Measurements from ENCODE around the gene GSK3A.

GSK3A gene

GRCh38 chr19:42235181-42235580, 7.2 kb downstream of the GSK3A start:
- Histone ChIP-seq H3F3A (ENCODE audit: low read depth) (no peaks in the 10 kb centered on the region), H3K4me2 (ENCODE audit: low read depth, low read length, poor library complexity, severe bottlenecking) (no peak overlapping the region), H3K9me2 (replicated peaks; ENCODE audit: low read depth, low read length) (no peaks in the 10 kb centered on the region), H2AFZ (ENCODE audit: low read length) (no peak overlapping the region), H3K9ac (ENCODE audit: low read depth, low read length, poor library complexity, severe bottlenecking) (no peak overlapping the region), H3K27me3 (ENCODE audit: insufficient read depth, low read length, poor library complexity, severe bottlenecking) (no peaks in the 10 kb centered on the region), H3K79me2 (ENCODE audit: insufficient read depth, low read length) (peaks cover 19% of the 10 kb centered on the region; the same call in 1 of the 2 replicates), H3K4me1 (ENCODE audit: insufficient read depth, low read length, poor library complexity, severe bottlenecking) (peaks cover 9% of the 10 kb centered on the region), H3K9me3 (ENCODE audit: insufficient read depth, low read depth, low read length) (no peaks in the 10 kb centered on the region), H3K36me3 (ENCODE audit: insufficient read depth, low read length) (peaks cover 58% of the 10 kb centered on the region; the same call in 1 of the 2 replicates), H4K20me1 (ENCODE audit: insufficient read depth, low read length, poor library complexity, severe bottlenecking) (peaks cover 7% of the 10 kb centered on the region), H3K4me3 (ENCODE audit: low read length, poor library complexity, severe bottlenecking) (no peak overlapping the region)
- TF ChIP-seq CTCF (conservative IDR thresholded peaks at IDR 0.05; ENCODE audit: low read length) (no peak), EZH2phosphoT487 (IDR thresholded peaks at IDR 0.05; ENCODE audit: borderline replicate concordance) (no peak)

- Histone ChIP-seq H3K9me3 (ENCODE audit: insufficient read depth, low read depth, low read length) (no peaks in the 10 kb centered on the region), H3K4me2 (ENCODE audit: low read depth, low read length, poor library complexity, severe bottlenecking) (no peak overlapping the region), H3K27me3 (ENCODE audit: insufficient read depth, low read length, poor library complexity, severe bottlenecking) (no peaks in the 10 kb centered on the region), H3F3A (ENCODE audit: low read depth) (no peaks in the 10 kb centered on the region), H3K9ac (ENCODE audit: low read depth, low read length, poor library complexity, severe bottlenecking) (no peak overlapping the region), H3K36me3 (ENCODE audit: insufficient read depth, low read length) (peaks cover 66% of the 10 kb centered on the region; the same call in 1 of the 2 replicates), H3K4me1 (ENCODE audit: insufficient read depth, low read length, poor library complexity, severe bottlenecking) (peaks cover 4% of the 10 kb centered on the region), H4K20me1 (ENCODE audit: insufficient read depth, low read length, poor library complexity, severe bottlenecking) (peaks cover 8% of the 10 kb centered on the region), H3K9me2 (replicated peaks; ENCODE audit: low read depth, low read length) (no peaks in the 10 kb centered on the region), H2AFZ (ENCODE audit: low read length) (no peak overlapping the region), H3K4me3 (ENCODE audit: low read length, poor library complexity, severe bottlenecking) (no peak overlapping the region), H3K79me2 (ENCODE audit: insufficient read depth, low read length) (peaks cover 11% of the 10 kb centered on the region; the same call in 1 of the 2 replicates)
- TF ChIP-seq EZH2phosphoT487 (IDR thresholded peaks at IDR 0.05; ENCODE audit: borderline replicate concordance) (no peak), CTCF (conservative IDR thresholded peaks at IDR 0.05; ENCODE audit: low read length) (no peak)
These were observed 8.0 kb downstream of the GSK3A start for GRCh38 chr19:42234364-42234763.

GRCh38 chr19:42233678-42234292, 8.6 kb downstream of the GSK3A start:
- H4K20me1 ChIP-seq (ENCODE audit: insufficient read depth, low read length, poor library complexity, severe bottlenecking) = peaks cover 9% of the 10 kb centered on the region
- no peak overlapping the region for H3K9ac ChIP-seq (ENCODE audit: low read depth, low read length, poor library complexity, severe bottlenecking)
- H3K9me2 ChIP-seq (replicated peaks; ENCODE audit: low read depth, low read length) = no peaks in the 10 kb centered on the region
- H3K27me3 ChIP-seq (ENCODE audit: insufficient read depth, low read length, poor library complexity, severe bottlenecking) = no peaks in the 10 kb centered on the region
- H2AFZ ChIP-seq (ENCODE audit: low read length) = no peak overlapping the region
- H3K9me3 ChIP-seq (ENCODE audit: insufficient read depth, low read depth, low read length) = no peaks in the 10 kb centered on the region
- no peak for TF ChIP-seq EZH2phosphoT487 (IDR thresholded peaks at IDR 0.05; ENCODE audit: borderline replicate concordance)
- no peak for TF ChIP-seq CTCF (conservative IDR thresholded peaks at IDR 0.05; ENCODE audit: low read length)
- H3F3A ChIP-seq (ENCODE audit: low read depth) = no peaks in the 10 kb centered on the region
- peaks cover 70% of the 10 kb centered on the region; the same call in 1 of the 2 replicates for H3K36me3 ChIP-seq (ENCODE audit: insufficient read depth, low read length)
- no peak overlapping the region for H3K4me2 ChIP-seq (ENCODE audit: low read depth, low read length, poor library complexity, severe bottlenecking)
- H3K79me2 ChIP-seq (ENCODE audit: insufficient read depth, low read length) = peaks cover 6% of the 10 kb centered on the region; the same call in 1 of the 2 replicates
- no peaks in the 10 kb centered on the region for H3K4me1 ChIP-seq (ENCODE audit: insufficient read depth, low read length, poor library complexity, severe bottlenecking)
- H3K4me3 ChIP-seq (ENCODE audit: low read length, poor library complexity, severe bottlenecking) = no peak overlapping the region
